ENCODE measurements around the gene OLFM4. TPM values are rescaled to one million over a fixed set of nuclear protein-coding genes. Genes with fewer than 3 reads are reported as not detected.

Gene OLFM4
- total RNA-seq, 4 donors from 2014 or later, result 1.9 TPM; not detected in 3

DNA sequence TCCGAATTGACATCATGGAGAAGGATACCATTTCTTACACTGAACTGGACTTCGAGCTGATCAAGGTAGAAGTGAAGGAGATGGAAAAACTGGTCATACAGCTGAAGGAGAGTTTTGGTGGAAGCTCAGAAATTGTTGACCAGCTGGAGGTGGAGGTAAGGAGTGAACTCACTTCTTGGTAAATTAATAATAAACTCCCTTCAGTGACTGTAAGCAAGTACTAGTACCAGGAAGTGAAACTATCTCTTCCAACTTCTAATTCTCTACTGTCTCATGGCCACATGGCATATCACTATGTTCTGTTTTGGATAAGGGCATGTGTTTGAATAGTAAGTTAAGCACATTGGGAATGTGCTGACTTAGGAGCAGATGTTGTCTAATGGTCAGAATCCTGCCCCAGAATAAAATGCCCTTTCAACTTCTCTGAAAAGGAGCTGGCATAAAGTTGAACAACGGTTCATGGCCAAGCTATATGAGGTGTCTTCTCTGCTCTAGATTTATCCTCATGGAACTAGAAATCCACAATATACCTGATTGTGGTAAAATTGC, 13.4 kb downstream of the OLFM4 start:
- Histone ChIP-seq H3K9me3 (no peaks in the 10 kb centered on the region), H3K4me1 (no peaks in the 10 kb centered on the region), H3K4me3 (no peak overlapping the region), H3K36me3 (no peaks in the 10 kb centered on the region), H3K27ac (no peak overlapping the region), H3K27me3 (no peaks in the 10 kb centered on the region)
- TF ChIP-seq, protein P1, sequence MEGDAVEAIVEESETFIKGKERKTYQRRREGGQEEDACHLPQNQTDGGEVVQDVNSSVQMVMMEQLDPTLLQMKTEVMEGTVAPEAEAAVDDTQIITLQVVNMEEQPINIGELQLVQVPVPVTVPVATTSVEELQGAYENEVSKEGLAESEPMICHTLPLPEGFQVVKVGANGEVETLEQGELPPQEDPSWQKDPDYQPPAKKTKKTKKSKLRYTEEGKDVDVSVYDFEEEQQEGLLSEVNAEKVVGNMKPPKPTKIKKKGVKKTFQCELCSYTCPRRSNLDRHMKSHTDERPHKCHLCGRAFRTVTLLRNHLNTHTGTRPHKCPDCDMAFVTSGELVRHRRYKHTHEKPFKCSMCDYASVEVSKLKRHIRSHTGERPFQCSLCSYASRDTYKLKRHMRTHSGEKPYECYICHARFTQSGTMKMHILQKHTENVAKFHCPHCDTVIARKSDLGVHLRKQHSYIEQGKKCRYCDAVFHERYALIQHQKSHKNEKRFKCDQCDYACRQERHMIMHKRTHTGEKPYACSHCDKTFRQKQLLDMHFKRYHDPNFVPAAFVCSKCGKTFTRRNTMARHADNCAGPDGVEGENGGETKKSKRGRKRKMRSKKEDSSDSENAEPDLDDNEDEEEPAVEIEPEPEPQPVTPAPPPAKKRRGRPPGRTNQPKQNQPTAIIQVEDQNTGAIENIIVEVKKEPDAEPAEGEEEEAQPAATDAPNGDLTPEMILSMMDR (IDR thresholded peaks at IDR 0.05), result no peak
- TF ChIP-seq POLR2A (IDR thresholded peaks at IDR 0.05), result no peak
- DNase-seq, result no peak
- intact Hi-C loops (cut with DNase I; ENCODE audit: low total_unique reads), result no loop called here

DNA sequence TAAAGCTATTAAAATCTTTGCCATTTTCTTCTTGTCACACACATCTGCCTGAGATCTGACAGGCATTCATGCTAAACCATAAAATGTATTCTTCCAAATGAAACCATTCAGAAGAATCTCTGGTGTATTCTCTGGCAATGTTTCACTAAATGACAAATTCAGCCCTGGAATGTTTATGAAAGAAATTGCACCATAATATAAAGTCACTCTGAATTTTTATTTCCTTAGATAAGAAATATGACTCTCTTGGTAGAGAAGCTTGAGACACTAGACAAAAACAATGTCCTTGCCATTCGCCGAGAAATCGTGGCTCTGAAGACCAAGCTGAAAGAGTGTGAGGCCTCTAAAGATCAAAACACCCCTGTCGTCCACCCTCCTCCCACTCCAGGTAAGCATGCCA, 14.3 kb downstream of the OLFM4 start:
- TF ChIP-seq, protein P1 (IDR thresholded peaks at IDR 0.05), result no peak
- no peak for TF ChIP-seq POLR2A (IDR thresholded peaks at IDR 0.05)
- intact Hi-C loops (cut with DNase I; ENCODE audit: low total_unique reads), result no loop called here
- Histone ChIP-seq H3K27me3 (no peaks in the 10 kb centered on the region), H3K27ac (no peak overlapping the region), H3K36me3 (no peaks in the 10 kb centered on the region), H3K9me3 (no peaks in the 10 kb centered on the region), H3K4me3 (no peak overlapping the region), H3K4me1 (no peaks in the 10 kb centered on the region)
- no peak for DNase-seq

DNA sequence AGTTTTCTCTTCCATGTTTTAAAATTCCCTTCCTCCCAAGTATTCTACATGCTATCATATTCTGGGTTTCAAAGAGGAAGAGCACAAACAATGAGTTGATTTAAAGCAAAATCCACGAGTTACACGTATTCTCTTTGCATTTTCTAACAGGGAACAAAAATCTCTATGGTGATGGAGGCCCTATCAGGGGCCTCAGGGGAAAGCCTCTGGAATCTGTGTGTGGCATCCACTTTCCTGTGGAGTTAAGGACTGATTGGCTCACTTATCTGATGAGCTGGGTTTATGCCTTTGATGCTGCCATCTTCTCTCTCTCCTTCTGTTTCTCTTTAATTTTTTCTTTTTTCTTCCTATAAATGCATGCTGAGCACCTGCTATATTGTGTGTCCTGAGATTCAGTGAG, 14.8 kb downstream of the OLFM4 start:
- Histone ChIP-seq H3K9me3 (no peaks in the 10 kb centered on the region), H3K27me3 (no peaks in the 10 kb centered on the region), H3K27ac (no peak overlapping the region), H3K4me3 (no peak overlapping the region), H3K4me1 (no peaks in the 10 kb centered on the region), H3K36me3 (no peaks in the 10 kb centered on the region)
- intact Hi-C loops (cut with DNase I; ENCODE audit: low total_unique reads), result no loop called here
- no peak for DNase-seq
- no peak for TF ChIP-seq POLR2A (IDR thresholded peaks at IDR 0.05)
- TF ChIP-seq, protein P1 (IDR thresholded peaks at IDR 0.05), result no peak

DNA sequence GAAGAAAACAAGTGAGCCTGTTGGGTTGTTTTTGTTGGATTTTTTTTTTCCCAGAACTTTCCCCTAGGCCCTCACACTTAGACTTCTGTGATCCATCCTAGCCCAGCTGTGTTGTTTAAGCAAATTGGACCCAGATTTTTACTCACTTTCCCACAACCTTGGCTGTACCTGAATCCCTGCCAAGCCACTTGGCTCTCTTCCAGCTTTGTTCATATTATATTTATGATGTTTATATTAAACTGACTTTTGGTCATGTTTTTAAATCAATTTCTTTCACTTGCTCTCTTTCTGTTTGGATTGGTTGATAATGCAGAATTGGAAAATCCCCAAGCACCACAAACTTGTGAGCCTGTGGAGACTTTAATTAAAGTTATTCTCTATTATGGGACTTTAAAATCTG, 16.6 kb downstream of the OLFM4 start:
- TF ChIP-seq, protein P1 (IDR thresholded peaks at IDR 0.05), result no peak
- TF ChIP-seq POLR2A (IDR thresholded peaks at IDR 0.05), result no peak
- no peaks in the 10 kb centered on the region for H3K27me3 ChIP-seq
- no peaks in the 10 kb centered on the region for H3K36me3 ChIP-seq
- no peak overlapping the region for H3K4me3 ChIP-seq
- H3K27ac ChIP-seq, result no peak overlapping the region
- H3K9me3 ChIP-seq, result no peaks in the 10 kb centered on the region
- DNase-seq, result peak in 1 of 2 donors; percentile 47
- intact Hi-C loops (cut with DNase I; ENCODE audit: low total_unique reads), result no loop called here
- H3K4me1 ChIP-seq, result no peaks in the 10 kb centered on the region

DNA sequence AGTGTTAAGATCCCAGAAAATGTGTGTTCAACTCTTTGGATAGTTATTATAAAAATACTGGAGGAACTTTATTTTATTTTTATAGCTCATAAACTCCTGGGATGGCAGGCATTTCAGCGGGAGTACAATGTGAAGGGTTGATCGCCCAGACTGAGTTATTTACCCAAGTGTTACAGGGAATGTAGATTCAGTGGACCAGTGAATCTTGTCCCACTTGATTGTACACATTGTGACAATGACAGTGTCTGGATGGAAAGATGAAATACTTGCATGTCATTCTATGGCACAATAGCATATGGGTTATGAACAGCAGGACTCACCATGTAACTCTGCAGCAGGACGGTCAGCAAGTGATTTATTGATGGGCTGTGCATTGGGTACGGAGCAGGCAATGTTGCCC, 20.3 kb downstream of the OLFM4 start:
- H3K4me3 ChIP-seq, result no peak overlapping the region
- no peaks in the 10 kb centered on the region for H3K27me3 ChIP-seq
- DNase-seq, result no peak
- no peaks in the 10 kb centered on the region for H3K4me1 ChIP-seq
- H3K9me3 ChIP-seq, result no peaks in the 10 kb centered on the region
- intact Hi-C loops (cut with DNase I; ENCODE audit: low total_unique reads), result no loop called here
- TF ChIP-seq, protein P1 (IDR thresholded peaks at IDR 0.05), result no peak
- no peak for TF ChIP-seq POLR2A (IDR thresholded peaks at IDR 0.05)
- H3K27ac ChIP-seq, result no peak overlapping the region
- H3K36me3 ChIP-seq, result no peaks in the 10 kb centered on the region

Measured in uterus (tissue), 4 donors.